T follicular helper cell (primary cell): ENCODE measurements around the gene ARID5A.
A peak's percentile ranks its signal among the peaks of the same experiment; 100 is the strongest.
"Not testable (repeated sequence)": the region's sequence is repeated elsewhere in the genome, so short reads cannot be mapped to it uniquely, and the experiment has no call there.

Source experiments
- DNase-seq: peaks from one replicate; pipeline ENCODE4 v3.0.0-alpha.2; 2020; ENCODE audit warnings: low read depth

ARID5A gene

DNA sequence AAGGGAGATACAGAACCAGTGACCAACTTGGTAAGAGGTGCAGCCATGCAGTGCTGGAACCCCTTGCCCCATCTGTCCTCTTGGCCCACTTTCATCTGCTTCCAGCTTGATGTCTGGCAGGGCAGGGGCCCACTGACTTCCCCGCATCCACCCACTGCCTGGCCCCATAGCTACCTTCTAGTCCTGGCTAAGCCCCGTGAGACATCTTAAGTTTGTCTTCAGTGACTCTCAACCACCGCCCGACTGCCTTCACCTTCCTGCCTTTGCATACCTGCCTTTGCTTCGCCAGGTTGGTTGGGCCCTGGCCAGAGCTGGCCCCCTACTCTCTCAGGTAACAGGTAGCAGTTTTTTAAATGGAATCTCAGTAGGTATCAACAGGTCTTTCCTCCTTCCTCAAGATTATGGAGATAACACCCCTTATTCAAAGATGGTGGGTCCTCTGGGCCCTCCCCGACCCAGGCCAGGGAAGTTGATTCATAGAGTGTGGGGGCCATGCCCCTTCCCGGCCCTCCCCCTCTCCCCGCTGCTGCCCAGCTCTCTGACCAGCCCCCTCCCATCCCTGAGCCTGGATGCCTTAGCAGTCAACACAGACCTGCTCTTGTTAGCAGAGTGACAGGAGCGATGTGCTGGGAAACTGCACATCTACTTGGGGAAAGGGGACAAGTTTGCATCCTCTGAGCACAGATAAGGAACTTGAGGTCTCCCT, 2.8 kb downstream of the ARID5A start:
- no peak for DNase-seq

DNA sequence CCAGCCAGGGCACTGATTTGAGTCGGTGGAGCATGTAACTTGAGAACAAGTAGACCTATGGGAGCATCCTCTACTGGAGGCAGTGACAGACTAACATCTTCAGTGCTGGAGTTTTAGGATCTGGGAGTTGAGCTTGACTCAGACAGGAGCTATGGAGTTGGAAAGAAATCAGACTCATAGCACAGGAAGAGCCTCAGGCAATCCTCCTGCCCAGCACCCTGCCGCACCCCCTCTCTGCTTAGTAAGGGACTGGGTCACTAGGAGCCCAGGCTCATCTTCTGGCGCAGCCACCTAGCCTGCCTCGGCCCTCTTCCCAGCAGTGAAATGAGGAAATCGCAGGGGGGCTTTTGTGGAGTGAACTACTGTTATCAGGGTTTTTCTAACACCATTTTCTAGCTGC, 3.6 kb downstream of the ARID5A start:
- DNase-seq: no peak

DNA sequence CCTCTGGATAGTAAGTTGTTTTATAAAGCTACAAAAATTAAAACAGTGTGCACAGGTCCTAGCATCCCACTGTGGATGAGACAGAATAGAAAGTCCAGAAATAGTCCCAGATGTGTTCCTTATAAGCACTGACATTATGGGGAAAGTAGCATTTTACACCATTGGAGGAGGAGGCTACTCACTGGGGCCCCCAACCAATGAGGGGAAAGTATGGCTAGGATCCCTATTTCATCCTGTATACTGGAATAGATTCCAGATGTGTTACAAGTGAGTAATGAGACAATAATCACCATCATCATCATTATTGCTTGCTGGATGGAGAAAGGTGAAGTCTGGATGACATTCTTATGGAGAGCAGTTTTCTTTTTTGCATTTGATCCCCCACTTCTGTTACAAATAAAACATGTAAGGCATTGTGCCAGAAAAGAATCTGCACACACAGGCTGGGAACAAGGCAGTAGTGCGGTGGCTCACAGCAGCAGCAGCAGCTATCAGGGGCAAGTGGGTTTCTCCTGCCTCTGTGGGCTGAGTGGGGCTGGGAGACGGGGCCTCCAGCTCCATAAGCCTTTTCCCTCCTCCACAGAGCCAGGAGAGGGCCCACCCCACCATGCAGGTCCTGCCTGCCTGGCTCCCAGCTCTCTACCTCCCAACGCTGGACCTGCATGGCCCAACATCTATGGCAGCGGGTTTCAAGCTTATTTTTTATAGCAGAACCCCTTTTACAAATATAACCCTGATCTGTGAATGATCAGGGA, 5.0 kb downstream of the ARID5A start:
- DNase-seq: no peak

DNA sequence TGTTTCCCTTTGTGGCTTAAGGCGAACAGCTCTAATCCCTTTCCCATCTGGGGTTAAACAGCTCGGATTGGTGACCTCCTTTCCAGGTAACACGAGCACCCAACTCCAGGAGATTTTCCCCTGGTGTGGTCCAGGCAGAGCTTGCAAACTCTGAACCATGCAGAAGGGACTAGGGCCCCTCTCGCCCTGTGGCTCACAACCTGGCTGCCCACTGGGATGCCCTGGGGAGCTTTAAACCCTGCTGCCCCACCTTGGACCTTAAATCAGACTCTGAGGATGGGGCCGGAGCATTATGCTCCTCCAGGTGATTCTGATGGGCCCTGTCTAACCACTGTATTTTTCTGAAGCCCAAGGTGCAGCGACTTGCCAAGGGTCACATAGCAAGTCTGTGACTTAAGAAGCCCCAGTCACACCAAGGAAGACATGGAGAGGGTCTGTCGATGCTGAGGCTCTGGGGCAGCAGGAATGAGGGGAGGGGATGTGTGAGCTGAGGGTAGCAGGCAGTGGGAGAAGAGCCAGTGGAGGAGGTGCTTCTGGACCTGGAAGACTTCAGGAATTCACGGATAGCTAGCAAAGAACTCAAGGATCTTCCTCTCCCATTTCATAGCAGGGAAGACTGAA, 5.9 kb downstream of the ARID5A start:
- DNase-seq: no peak

DNA sequence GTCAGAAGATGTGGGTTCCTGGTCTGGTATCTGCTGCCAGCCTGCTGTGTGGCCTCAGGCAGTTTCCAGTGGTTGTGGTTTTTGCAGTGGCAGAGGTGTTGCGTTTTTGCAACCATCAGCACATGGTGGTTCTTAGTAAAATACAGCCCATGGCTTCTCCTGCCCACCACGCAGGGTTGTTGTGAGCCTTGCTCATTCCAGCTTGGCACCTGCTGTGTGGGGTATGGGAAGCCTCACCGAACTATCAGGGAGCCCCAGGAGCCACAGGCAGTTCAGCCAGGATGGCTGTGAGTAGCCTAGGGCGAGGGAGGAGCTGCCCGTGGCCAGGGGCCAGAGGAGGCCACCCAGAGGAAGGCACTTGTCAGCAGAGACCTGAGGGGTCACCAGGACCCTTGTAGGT, 9.8 kb downstream of the ARID5A start:
- no peak for DNase-seq

DNA sequence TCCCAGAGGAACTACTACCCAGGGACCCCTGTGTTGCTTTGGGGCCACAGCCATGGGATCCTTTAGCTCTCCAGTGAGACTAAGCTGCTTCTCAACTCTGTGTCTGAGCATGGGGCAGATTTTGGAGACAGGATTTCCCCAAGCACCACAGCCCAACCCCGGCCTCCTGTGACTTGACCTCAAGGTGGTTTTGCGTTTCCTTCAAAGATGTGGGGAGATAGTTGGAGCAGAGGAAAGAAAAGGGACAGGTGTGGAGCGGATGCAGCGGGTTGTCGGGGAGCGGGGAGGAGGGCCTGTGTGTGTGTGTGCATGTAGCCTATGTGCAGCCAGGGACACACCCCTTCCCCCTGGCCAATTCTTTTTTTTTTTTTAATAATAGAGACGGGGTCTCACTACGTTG, 10.2 kb downstream of the ARID5A start:
- DNase-seq: no peak

DNA sequence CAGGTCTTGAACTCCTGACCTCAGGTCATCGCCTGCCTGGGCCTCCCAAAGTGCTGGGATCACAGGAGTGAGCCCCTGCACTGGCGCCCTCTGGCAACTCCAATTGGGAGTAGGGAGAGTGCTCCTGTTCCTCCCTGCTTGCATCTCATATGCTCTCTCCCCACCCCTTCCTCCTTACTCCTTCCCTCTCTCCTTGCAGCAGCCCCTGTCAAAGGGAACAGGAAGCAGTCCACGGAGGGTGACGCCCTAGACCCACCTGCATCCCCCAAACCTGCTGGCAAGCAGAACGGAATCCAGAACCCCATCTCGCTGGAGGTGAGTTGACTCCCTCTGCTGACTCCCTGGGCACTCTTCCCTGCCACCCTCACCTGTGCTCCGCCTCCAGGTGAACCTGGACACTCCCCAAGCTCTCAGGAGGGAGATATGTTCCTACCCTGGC, 10.7 kb downstream of the ARID5A start:
- no peak for DNase-seq

DNA sequence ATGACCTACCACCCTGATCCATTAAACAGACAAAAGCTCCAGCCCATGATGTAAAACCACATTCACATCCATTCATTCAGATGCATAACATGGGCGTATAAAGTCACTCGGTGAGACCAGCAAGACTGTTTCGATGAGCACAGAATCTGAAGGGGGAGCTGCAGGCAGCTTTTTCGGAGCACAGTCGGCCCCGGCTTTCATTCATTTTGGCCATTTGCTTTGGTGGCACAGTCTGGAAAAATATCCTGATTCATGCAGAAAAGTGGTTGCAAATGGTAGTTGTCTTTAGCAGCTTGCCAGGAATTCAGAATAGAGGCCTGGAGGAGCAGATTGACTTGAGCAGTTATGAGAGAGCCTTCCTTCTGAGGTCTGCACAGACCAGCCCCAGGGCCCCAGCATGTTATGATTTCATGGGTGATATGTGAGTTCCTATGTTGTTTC, 11.2 kb downstream of the ARID5A start:
- DNase-seq: no peak

DNA sequence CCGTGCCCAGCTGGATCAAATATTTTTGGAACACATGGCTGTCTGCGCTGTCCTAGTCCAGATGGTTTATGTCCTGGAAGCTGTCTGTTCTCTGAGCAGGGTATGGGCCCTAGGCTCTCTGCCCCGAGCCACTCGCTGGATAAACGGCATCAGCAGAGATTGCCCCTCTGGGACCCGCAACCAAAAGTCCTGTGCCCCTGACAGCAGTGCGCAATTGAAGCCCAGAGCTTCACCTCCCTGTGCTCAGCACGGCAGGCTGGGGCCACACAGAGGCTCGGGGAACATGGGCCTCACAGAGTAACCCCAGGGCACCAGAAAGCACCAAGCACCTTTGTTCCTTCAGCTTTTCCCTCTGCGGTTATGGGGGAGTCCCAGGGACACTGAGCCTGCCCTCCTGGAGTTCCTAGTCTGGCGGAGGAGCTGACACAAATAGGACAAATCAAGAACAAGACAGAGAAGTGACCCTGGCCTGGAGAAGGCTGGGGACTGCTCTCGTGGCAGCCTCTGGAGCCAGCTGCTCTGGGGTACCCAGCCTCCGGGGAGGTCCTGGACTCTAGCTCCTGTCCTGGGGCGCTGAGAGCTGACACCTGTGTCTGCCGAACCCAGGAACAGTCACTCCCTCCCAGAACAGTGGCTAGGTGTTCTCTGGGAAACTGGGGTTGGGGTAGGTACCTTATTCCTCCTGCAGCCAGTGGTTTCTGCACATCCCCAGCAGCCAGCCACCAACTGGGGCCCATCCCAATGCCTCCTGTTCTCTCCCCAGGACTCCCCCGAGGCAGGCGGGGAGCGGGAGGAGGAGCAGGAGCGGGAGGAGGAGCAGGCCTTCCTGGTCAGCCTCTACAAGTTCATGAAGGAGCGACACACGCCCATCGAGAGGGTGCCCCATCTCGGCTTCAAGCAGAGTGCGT, 12.3 kb downstream of the ARID5A start:
- no peak for DNase-seq

DNA sequence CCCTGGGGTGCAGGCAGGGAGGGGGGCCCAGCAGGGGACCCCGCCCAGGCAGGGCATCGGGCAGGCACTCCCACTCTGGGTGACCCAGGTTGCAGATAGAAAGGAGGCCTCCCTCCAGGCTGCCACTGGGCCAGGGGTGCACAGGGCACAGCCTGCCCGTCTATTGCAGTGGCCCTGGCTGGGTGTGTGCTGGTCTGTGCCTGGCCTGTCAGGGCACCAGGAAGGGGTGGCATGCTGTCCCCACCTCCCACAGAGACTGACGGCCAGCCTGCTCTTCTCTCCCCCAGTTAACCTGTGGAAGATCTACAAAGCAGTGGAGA, 12.9 kb downstream of the ARID5A start:
- no peak for DNase-seq

DNA sequence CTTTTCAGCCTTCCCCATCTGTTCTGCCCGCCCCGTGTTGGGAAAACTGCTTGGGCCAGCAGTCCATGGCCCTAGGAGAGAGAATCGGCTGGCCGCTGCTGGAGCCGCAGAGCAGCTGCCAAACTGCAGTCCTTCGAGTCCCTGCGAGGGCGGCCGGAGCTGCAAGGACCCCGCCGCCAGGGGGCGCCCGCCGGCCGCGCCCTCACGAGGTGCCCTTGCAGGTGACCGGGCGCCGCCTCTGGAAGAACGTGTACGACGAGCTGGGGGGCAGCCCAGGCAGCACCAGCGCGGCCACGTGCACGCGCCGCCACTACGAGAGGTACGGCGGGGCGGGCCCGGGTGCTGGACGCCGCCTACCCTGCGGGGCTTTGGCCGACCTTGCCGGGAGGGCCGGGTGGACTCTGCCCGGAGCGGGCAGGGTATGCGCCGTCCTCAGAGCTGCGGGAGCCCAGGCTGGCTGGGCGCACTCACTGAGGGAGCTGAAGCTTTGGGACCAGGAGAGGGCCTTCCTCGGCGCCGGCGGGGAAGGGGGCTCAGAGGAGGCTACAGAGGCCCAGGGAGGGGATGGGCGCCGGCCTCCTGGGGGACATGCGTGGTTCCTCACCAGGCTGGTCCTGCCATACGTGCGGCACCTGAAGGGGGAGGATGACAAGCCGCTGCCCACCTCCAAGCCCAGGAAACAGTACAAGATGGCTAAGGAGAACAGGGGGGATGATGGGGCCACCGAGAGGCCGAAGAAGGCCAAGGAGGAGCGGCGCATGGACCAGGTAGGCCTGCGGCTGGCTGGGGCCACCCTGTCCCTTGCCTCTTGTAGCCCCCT, 13.6 kb downstream of the ARID5A start:
- no peak for DNase-seq

DNA sequence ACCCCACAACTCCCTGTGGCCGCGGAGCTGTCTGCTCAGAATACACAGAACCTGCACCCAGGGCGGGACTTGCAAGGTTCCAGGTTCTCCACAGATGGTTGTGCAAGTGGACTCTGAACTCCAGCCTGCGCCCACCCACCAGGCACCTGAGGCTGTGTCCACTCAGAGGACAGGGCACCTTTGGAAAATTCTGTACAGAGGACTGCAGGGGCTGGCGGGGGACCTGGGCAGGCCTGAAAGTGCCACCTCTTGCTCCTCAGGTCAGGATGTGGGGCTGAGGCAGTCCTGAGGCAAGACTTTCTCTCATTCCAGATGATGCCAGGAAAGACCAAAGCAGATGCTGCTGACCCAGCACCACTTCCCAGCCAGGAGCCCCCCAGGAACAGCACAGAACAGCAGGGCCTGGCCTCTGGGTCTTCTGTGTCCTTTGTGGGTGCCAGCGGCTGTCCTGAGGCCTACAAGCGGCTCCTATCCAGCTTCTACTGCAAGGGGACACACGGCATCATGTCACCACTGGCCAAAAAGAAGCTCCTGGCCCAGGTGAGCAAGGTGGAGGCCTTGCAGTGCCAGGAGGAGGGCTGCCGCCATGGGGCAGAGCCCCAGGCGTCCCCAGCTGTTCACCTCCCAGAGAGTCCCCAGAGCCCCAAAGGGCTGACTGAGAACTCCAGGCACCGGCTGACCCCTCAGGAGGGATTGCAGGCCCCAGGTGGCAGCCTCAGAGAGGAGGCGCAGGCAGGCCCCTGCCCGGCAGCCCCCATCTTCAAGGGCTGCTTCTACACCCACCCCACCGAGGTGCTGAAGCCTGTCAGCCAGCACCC, 14.4 kb downstream of the ARID5A start:
- no peak for DNase-seq

DNA sequence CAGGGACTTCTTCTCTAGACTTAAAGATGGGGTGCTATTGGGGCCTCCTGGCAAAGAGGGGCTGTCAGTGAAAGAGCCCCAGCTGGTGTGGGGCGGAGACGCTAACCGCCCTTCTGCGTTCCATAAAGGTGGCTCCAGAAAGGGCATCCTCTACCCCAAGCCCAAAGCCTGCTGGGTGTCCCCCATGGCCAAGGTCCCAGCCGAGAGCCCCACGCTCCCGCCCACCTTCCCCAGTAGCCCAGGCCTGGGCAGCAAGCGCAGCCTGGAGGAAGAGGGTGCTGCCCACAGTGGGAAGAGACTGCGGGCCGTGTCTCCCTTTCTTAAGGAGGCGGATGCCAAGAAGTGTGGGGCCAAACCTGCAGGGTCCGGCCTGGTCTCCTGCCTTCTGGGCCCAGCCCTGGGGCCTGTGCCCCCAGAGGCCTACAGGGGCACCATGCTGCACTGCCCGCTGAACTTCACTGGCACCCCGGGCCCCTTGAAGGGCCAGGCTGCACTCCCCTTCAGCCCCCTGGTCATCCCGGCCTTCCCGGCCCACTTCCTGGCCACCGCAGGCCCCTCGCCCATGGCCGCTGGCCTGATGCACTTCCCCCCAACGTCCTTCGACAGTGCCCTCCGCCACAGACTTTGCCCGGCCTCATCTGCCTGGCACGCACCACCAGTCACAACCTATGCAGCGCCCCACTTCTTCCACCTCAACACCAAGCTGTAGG, 15.2 kb downstream of the ARID5A start:
- DNase-seq: no peak

DNA sequence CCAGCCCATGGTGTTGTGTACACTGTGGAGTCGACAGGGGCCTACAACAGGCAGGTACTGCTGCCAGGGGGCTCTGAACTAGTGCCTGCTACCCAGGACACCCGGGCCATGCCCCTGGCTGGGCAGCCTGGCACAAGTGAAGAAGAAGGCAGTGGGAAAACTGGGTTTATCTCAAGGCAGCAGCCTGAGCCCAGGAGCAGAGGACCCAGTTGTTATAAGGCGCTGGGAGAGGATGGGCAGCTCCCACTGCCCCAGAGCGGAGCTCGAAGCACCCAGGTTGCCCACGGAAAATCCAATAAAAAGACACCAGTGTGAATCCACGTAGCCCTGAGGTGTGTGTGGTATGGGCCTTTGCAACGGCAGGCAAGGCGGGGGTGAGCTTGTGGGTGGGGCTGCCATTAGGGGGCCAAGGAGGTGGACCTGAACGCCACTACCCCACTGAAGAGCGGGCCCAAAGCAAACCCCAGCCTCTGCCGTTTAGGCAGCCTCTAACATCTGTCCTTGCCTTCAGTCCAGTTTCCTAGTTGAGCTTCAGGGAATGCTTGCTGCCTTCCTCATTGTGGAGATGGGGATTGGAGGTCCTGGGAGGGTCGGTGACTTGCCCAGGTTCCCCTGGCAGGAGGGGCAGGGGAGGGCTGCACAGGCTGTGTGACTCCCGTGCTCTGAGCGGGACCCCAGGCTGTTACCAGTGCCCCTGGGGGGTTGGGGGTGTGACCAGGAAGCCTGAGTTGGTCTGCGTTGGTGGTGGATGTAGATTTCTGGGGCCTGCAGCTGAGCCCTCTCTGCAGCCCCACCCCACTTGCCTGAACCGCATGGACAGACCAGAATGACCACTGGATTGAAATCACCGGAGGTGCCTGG, 16.0 kb downstream of the ARID5A start:
- no peak for DNase-seq

DNA sequence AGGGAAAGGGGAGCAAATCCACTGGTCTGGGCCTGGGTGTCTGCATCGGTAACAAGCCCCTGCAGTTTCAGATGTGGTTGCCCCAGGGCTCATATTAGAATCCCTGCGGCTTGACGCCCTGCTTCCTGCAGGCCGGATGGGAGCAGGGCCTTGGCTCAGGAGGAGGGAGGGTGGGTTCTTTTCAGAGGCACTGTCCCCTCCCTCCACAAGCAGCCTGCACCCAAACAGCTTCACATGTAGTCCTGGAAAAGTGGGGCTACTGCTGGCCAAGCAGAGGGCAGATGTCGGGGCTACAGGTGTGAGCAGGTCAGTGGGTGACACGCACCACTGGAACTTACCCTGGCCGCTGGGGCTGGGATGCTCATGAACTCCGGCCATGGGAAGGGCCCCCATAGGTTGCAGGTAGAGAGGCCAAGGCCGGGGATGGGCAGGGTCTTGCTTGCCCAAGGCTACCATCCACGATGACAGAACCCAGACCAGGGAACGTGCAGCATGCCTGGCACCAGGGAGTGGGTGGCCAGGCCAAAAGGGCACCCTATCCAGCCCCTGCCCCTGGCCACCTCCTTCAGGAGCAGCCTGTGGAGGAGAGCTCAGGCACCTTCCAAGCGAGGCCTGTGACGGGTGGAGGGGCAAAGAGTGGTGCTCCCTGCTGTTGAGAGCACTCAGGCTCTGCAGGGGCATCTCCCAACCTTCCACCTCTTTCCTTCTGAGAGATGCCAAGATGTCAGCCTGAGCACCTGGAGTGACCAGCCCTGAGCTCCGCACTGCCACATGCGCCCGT, 16.8 kb downstream of the ARID5A start:
- no peak for DNase-seq

DNA sequence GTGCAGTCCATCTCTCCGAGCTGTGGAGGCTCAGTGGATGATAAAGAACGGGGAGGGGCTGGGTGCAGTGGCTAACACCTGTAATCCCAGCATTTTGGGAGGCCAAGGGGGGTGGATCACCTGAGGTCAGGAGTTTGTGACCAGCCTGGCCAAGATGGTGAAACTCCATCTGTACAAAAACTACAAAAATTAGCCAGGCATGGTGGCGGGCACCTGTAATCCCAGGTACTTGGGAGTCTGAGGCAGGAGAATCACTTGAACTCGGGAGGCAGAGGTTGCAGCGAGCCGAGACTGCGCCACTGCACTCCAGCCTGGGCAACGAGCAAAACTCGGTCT, 17.4 kb downstream of the ARID5A start:
- not testable (repeated sequence) for DNase-seq

DNA sequence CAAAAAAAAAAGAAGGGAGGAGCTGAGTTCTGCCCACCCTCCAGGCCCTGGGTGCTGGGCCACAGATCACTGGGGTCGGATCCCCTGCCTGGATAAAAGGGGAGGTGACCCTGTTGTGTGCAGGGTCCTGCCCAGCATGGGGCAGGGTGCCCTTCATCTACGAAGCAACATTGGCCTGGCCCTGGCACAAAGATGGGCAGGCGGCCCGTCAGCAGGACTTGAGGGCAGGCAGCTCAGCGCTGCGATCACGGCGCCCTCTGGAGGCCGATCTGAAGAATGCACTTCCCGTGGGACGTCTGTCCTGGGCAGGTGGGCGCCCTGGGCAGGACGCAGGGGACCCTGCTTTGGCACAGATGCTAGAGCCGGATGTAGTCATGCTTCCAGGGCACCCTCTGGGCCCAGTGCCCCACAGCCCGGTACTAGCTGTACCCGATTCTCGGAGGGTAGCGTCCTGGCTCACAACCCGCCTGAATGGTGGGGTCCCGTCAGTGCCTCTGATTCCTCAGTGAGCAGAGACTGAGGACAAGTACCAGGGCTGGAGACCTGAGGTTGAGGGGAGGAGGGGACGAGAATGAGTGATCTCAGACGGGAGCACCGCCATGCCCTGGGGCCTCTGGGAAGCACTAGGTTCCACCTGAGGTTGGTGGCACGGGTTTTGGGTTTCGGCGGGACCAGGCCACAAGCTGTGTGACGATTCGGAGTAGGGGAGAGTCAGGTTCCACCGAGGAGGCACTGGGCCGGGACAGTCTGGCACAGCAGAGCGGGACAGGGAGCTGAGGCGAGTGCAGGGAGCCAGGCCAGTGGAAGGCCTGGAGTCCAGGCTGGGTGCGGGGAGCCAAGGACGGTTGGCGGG, 18.0 kb downstream of the ARID5A start:
- DNase-seq: peak; percentile 50
